ENCODE measurements around the gene DPEP2NB. TPM values are rescaled to one million over a fixed set of nuclear protein-coding genes. Genes with fewer than 3 reads are reported as not detected.
A peak's percentile ranks its signal among the peaks of the same experiment; 100 is the strongest.

Gene DPEP2NB
- total RNA-seq, 1 donor from 2014 or later, result not detected

GRCh38 chr16:67967183-67967957, 48.3 kb downstream of the DPEP2NB start:
- Histone ChIP-seq H3K9me3 (ENCODE audit: insufficient read depth, low read depth, low read length) (no peaks in the 10 kb centered on the region), H2AFZ (ENCODE audit: low read depth, low read length) (peak overlapping the region; percentile 69), H3K4me1 (ENCODE audit: insufficient read depth, low read length) (peaks cover 41% of the 10 kb centered on the region), H4K20me1 (ENCODE audit: insufficient read depth, low read length) (peaks cover 55% of the 10 kb centered on the region), H3K79me2 (ENCODE audit: insufficient read depth, low read length) (peaks cover 59% of the 10 kb centered on the region), H3K4me3 (ENCODE audit: insufficient read depth, low read depth, low read length) (peak overlapping the region; percentile 100), H3K9ac (ENCODE audit: low read length) (peak overlapping the region; percentile 100), H3K4me2 (ENCODE audit: low read length) (peak overlapping the region; percentile 100), H3K27me3 (ENCODE audit: insufficient read depth, low read length) (no peaks in the 10 kb centered on the region), H3K36me3 (ENCODE audit: insufficient read depth, low read length) (peaks cover 9% of the 10 kb centered on the region), H3K27ac (ENCODE audit: low read depth, low read length) (peak overlapping the region; percentile 92)
- peak overlapping the region; percentile 99 for H3K27ac Mint-ChIP-seq (ENCODE audit: unreplicated experiment)
- peaks cover 9% of the 10 kb centered on the region for H3K36me3 Mint-ChIP-seq (ENCODE audit: low read depth, unreplicated experiment)
- peaks cover 7% of the 10 kb centered on the region for H3K27me3 Mint-ChIP-seq (ENCODE audit: low read depth, unreplicated experiment)
- peak overlapping the region; percentile 99 for H3K4me3 Mint-ChIP-seq (ENCODE audit: unreplicated experiment)
- FAIRE-seq (no peak), DNase-seq (ENCODE audit: low read depth) (no peak)
- H3K4me1 Mint-ChIP-seq (ENCODE audit: low read depth, unreplicated experiment), result peaks cover 24% of the 10 kb centered on the region
- TF ChIP-seq EZH2 (IDR thresholded peaks at IDR 0.05; ENCODE audit: insufficient read depth, low read length) (no peak), CTCF (IDR thresholded peaks at IDR 0.05; ENCODE audit: insufficient read depth, low read depth, low read length) (no peak)
- H3K9me3 Mint-ChIP-seq (ENCODE audit: unreplicated experiment), result no peaks in the 10 kb centered on the region

GRCh38 chr16:67966549-67967182, 49.0 kb downstream of the DPEP2NB start:
- Histone ChIP-seq H3K9me3 (ENCODE audit: insufficient read depth, low read depth, low read length) (no peaks in the 10 kb centered on the region), H3K4me1 (ENCODE audit: insufficient read depth, low read length) (peaks cover 41% of the 10 kb centered on the region), H3K4me2 (ENCODE audit: low read length) (peak overlapping the region; percentile 100), H3K27ac (ENCODE audit: low read depth, low read length) (peak overlapping the region; percentile 92), H3K9ac (ENCODE audit: low read length) (peak overlapping the region; percentile 100), H3K4me3 (ENCODE audit: insufficient read depth, low read depth, low read length) (peak overlapping the region; percentile 100), H4K20me1 (ENCODE audit: insufficient read depth, low read length) (peaks cover 62% of the 10 kb centered on the region), H2AFZ (ENCODE audit: low read depth, low read length) (no peak overlapping the region), H3K27me3 (ENCODE audit: insufficient read depth, low read length) (no peaks in the 10 kb centered on the region), H3K79me2 (ENCODE audit: insufficient read depth, low read length) (peaks cover 66% of the 10 kb centered on the region), H3K36me3 (ENCODE audit: insufficient read depth, low read length) (peaks cover 9% of the 10 kb centered on the region)
- H3K4me3 Mint-ChIP-seq (ENCODE audit: unreplicated experiment), result peak overlapping the region; percentile 99
- TF ChIP-seq CTCF (IDR thresholded peaks at IDR 0.05; ENCODE audit: insufficient read depth, low read depth, low read length) (no peak), EZH2 (IDR thresholded peaks at IDR 0.05; ENCODE audit: insufficient read depth, low read length) (no peak)
- H3K27ac Mint-ChIP-seq (ENCODE audit: unreplicated experiment), result peak overlapping the region; percentile 99
- no peak for FAIRE-seq
- H3K9me3 Mint-ChIP-seq (ENCODE audit: unreplicated experiment), result no peaks in the 10 kb centered on the region
- peak; percentile 42 for DNase-seq (ENCODE audit: low read depth)
- H3K36me3 Mint-ChIP-seq (ENCODE audit: low read depth, unreplicated experiment), result peaks cover 14% of the 10 kb centered on the region
- peaks cover 24% of the 10 kb centered on the region for H3K4me1 Mint-ChIP-seq (ENCODE audit: low read depth, unreplicated experiment)
- H3K27me3 Mint-ChIP-seq (ENCODE audit: low read depth, unreplicated experiment), result peaks cover 7% of the 10 kb centered on the region
